Activated CD4-positive, alpha-beta T cell treated with anti-CD3 and anti-CD28 coated beads for 48 hours (primary cell): ENCODE measurements around the gene SSH2.
"Not testable (repeated sequence)": the region's sequence is repeated elsewhere in the genome, so short reads cannot be mapped to it uniquely, and the experiment has no call there.

Experiments
- DNase-seq: peaks from one replicate; pipeline ENCODE4 v3.0.0-alpha.2; 2020

The SSH2 gene

DNA sequence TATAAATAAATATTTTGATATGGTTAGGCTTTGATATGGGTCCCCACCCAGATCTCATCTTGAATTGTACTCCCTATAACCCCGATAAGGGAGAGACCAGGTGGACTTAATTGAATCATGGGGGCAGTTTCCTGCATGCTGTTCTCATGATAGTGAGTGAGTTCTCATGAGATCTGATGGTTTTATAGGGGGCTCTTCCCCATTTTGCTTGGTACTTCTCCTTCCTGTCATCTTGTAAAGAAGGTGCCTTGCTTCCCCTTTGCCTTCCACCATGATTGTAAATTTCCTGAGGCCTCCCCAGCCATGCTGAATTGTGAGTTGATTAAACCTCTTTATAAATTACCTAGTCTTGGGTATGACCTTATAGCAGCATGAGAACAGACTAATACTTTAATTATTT is 55.7 kb downstream of the SSH2 start:
- not testable (repeated sequence) for DNase-seq

- no peak for DNase-seq
These were observed 56.6 kb downstream of the SSH2 start for GRCh38 chr17:29873476-29873875.

GRCh38 chr17:29870836-29871465 is 59.1 kb downstream of the SSH2 start:
- no peak for DNase-seq

- no peak for DNase-seq
These were observed 62.3 kb downstream of the SSH2 start for GRCh38 chr17:29867643-29868181.

DNA sequence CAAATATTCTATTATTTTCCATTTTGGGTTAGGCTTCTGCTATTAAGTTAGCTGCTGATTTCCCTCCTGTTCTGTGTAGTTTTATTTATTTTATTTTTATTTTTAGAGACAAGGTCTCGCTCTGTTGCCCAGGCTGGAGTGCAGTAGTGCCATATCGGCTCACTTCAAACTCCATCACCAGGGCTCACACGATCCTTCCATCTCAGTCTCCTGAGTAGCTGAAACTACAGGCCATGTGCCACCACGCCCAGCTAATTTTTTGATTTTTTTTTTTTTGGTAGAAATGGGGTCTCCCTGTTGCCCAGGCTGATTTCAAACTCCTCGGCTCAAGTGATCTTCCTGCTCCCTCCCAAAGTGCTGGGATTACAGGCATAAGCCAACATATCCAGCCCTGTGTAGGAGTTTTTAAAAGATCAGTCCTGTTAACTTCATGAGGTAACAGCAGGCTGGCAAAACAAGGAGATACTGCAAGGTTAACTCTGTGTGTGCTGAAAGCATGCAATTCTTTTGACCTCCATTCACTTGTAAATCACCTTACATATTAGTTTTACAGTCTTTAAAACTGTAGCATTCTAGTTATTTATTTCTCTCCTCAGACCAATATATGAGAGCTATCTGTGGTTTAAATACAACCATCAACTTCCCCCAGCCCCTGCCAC is 63.2 kb downstream of the SSH2 start:
- no peak for DNase-seq

DNA sequence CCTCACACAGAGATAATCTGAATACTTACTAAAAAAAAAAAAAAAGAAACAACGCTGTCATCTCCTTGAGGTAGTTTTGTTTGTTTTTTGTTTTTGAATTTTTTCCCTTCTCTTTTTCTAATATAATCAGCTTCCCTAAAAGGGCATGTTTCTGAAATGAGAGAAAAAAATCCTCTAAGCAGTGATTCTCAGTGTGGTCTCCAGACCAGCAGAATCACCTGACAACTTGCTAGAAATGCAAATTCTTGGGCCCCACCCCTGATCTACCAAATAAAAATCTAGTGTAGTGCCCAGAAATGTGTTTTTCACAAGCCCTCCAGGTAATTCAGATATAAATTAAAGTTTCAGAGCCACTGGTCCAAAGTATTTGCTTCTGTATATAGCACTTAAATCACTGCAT is 65.4 kb downstream of the SSH2 start:
- DNase-seq = no peak

DNA sequence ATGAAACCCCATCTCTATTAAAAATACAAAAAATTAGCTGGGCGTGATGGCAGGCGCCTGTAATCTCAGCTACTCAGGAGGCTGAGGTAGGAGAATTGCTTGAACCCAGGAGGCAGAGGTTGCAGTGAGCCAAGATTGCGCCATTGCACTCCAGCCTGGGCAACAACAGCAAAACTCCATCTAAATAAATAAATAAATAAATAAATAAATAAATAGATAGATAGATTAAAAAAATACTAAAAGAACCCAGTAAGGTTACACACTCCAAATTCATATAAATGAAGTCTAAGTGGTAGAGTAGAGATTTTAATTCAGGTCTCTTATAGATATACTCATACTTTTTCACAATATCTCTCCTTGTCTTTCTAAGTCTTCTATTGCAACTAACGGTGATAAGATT is 65.9 kb downstream of the SSH2 start:
- not testable (repeated sequence) for DNase-seq

DNA sequence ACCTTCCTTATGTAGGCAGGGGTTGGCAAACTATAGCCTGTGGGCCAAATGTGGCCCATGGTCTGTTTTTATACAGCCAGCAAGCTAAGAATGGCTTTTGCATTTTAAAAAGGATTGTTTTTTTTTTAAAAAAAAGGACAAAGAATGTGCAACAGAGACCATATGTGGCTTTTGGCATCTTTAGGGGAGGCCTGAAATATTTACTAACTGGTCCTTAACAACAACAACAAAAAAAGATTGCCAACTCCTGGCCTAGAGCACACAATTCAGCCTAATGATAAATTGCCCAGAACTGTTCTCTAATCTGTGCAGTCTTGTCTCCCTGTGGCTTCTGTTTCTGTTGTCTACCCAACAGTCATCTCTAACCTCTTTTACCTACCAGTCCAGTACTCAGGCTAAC is 67.1 kb downstream of the SSH2 start:
- DNase-seq = no peak

GRCh38 chr17:29862127-29862526 is 67.9 kb downstream of the SSH2 start:
- no peak for DNase-seq

GRCh38 chr17:29859445-29859844 is 70.6 kb downstream of the SSH2 start:
- not testable (repeated sequence) for DNase-seq

DNA sequence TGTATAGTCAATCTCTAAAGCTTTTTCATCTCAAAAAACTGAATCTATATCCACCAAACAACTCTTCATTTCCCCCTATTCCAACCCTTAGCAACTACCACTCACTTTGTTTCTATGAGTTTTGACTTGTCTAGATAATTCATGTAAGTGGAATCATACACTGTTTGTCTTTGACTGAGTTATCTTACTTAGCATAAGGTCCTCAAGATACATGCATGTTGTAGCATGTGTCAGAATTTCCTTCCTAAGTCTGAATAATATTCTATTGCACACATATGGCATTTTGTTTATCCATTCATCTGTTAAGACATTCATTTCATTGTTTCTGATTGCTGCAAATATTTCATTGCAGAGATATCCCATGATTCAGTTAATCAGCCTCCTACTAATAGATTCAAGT is 72.2 kb downstream of the SSH2 start:
- DNase-seq = no peak

GRCh38 chr17:29857105-29857504 is 72.9 kb downstream of the SSH2 start:
- not testable (repeated sequence) for DNase-seq

DNA sequence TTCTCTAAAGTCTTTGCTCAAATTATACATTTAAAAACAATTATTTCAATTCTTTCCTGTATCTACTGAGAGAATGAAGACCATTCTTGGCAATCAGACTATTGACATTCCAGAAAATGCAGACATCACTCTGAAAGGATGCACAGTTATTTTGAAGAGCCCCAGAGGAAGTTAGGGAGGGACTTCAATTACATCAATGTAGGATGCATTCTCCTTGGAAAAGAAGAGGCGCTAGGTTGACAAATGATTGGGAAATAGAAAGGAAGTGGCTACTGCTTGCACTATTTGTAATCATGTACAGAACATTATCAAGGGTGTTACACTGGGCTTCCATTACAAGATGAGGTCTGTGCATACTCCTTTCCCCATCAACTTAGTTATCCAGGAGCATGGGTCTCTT is 74.3 kb downstream of the SSH2 start:
- no peak for DNase-seq

- DNase-seq = no peak
These were observed 81.3 kb downstream of the SSH2 start for GRCh38 chr17:29848737-29849136.

DNA sequence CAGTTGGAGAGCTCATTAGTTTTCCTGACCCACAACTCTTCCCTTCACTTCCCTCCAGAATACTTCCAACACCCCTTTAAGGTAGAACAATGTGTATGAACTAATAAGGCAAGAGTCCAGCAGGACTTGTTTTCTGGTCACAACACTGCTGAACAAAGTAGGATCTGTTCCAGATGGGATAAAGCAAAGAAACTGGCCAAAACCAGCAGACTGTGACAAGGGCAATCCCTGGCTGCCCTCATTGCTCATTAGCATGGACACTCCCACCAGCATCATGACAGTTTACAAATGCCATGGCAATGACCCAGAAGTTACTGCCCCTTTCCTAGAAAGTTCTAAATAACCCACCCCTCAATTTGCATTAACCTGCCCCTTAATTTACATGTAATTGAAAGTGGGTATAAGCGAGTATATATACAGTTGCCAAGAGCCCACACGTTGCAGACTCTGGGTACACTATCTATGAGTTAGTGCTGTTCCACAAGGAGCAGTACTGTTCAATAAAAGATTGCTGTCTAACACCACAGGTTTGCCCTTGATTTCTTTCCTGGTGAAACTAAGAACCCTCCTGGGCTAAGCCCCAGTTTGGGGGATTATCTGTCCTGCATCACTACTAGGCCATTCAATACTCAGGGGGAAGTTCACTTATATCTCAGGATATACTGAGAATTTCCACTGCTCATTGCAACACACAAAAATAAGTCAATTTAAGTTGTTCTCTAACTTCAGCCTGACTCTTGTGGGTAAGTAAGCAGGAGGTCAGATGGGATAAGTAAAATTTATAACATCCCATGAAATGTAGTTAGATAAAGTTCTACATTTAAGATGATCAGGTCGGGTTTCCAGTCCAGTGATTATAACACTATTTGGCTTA is 82.3 kb downstream of the SSH2 start:
- no peak for DNase-seq

GRCh38 chr17:29847118-29847517 is 82.9 kb downstream of the SSH2 start:
- no peak for DNase-seq

- no peak for DNase-seq
These were observed 83.7 kb downstream of the SSH2 start for GRCh38 chr17:29846298-29846697.

DNA sequence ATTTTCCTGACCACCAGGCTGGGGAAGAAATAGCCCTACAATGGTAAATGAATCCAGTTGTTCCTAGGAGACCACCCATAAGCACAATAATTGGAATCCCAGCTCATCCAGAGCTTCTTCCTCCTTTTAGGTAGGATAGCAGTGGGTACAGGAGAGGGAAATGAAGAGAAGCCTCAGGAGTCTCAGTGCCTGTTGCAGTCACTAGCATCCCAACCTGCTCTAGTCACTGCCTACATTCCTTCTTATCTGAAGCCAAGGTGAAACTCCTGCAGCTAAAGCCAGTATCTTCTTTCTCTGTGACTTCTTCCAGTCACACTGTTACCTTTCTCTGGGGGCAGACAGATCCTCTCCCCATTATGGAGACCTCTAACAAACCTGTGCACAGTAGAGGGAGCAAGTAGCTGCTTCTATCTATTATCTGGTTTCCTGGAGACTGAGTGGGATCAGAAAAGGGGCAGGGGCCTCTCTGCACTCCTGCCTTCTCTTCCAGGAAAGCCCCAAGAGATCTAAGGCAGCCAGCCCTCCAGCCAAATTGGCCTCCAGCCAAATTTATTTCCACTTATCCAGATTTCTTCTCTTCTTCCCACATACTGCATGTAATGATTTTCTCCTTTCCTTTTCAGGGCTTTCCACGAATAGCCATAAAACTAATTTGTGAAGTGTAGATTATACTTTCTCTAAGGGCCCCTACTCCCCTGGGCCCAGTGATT is 85.5 kb downstream of the SSH2 start:
- DNase-seq = no peak

DNA sequence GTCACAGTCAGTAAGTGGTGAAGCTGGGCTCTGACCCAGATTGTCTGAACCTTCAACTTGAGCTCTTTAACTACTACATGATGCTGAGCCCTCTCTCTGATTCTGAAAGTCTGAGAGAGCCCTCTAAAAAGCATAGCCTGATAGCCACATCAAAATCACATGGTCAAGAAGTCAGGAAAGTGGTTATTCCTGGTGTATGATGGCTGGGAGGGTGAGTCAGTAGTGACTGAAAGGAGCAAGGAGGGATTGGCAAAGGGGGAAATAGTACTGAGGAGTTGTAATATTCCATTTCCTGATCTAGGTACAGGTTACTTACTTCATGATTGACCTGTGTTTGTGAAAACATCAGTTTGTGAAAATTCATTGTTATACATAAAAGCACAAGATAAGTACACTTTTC is 89.1 kb downstream of the SSH2 start:
- DNase-seq = no peak

GRCh38 chr17:29839656-29840055 is 90.4 kb downstream of the SSH2 start:
- no peak for DNase-seq

DNA sequence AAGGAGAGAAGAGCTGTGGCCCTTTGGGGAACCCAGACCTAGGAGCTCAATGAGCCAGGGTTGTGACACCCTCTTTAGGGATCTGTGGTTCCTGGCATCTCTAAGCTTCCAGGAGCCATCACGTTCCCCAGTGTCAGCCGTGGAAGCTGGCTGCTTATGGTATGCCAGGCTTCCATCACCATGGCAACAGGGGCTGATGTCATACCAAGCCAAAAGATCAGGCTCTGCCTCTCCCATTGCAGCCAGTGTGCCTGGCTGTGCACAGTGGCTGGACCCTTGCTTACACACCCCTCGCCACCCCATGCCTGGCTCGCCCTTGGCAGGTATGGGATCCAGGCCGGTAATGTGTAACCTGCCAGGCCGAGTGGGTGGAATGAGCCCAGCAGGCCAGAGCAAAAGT is 91.1 kb downstream of the SSH2 start:
- DNase-seq = no peak

DNA sequence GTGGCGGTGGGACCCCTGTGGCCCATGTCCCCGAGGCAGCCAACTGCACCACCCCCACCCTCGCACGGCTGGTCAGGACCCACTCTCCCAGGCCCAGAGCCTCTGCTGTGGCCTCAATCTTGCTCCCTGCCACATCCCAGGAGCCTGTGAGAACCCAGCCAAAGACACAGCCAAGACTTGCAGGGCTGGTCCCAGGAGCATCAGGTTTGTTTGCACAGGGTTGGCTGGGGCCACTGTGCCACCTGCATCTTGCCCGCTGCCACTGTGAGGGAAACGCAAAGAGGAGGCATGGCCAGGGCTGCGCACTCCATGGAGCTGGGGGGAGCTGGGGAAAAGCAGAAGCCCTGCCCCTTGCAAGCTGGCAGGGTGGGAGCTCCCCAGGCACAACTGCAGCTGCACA is 92.5 kb downstream of the SSH2 start:
- DNase-seq = no peak

- no peak for DNase-seq
These were observed 93.4 kb downstream of the SSH2 start for GRCh38 chr17:29836643-29837042.
